Activated CD4-positive, alpha-beta T cell treated with anti-CD3 and anti-CD28 coated beads, Interleukin-2, amount 10 ng/mL, durations not matched to agents 7 days and 5 days (primary cell): ENCODE data around the gene PACS2. TPM values are rescaled to one million over a fixed set of nuclear protein-coding genes. Genes with fewer than 3 reads are reported as not detected.

Source experiments
- CTCF ChIA-PET: fragments of 350-600 bp; sonication (Branson Sonifier 250); formaldehyde crosslinking; loops from one replicate; lab custom pipeline; 2021; ENCODE audit warnings: antibody characterized with exemption; lab: Charles Lee
- POLR2A ChIA-PET: fragments of 350-600 bp; sonication (Branson Sonifier 250); formaldehyde crosslinking; loops from one replicate; lab custom pipeline; 2021; ENCODE audit warnings: antibody characterized with exemption; lab: Charles Lee
- DNase-seq: peaks from one replicate; pipeline ENCODE4 v3.0.0-alpha.2; 2020
- H3K27ac Mint-ChIP-seq: one replicate; pipeline ENCODE4 v1.8.0; 2021; ENCODE audit warnings: mild to moderate bottlenecking, moderate library complexity, mixed read lengths
- H3K27me3 Mint-ChIP-seq: one replicate; pipeline ENCODE4 v1.8.0; 2021; ENCODE audit warnings: mixed read lengths
- H3K36me3 Mint-ChIP-seq: one replicate; pipeline ENCODE4 v1.8.0; 2021; ENCODE audit warnings: low read depth, mixed read lengths
- H3K4me1 Mint-ChIP-seq: one replicate; pipeline ENCODE4 v1.8.0; 2021; ENCODE audit warnings: mixed read lengths
- H3K4me3 Mint-ChIP-seq: one replicate; pipeline ENCODE4 v1.8.0; 2021; ENCODE audit warnings: mild to moderate bottlenecking, moderate library complexity, mixed read lengths
- H3K9me3 Mint-ChIP-seq: one replicate; pipeline ENCODE4 v1.8.0; 2021; ENCODE audit warnings: mixed read lengths
- total RNA-seq, 2 experiments: library from RNA; stranded (reverse); gene quantifications; one replicate each; pipeline ENCODE4 v1.2.3, GENCODE V29; 2021

PACS2 gene
- total RNA-seq, 2 experiments from 2014 or later, result 43.3 to 46.8 TPM

DNA sequence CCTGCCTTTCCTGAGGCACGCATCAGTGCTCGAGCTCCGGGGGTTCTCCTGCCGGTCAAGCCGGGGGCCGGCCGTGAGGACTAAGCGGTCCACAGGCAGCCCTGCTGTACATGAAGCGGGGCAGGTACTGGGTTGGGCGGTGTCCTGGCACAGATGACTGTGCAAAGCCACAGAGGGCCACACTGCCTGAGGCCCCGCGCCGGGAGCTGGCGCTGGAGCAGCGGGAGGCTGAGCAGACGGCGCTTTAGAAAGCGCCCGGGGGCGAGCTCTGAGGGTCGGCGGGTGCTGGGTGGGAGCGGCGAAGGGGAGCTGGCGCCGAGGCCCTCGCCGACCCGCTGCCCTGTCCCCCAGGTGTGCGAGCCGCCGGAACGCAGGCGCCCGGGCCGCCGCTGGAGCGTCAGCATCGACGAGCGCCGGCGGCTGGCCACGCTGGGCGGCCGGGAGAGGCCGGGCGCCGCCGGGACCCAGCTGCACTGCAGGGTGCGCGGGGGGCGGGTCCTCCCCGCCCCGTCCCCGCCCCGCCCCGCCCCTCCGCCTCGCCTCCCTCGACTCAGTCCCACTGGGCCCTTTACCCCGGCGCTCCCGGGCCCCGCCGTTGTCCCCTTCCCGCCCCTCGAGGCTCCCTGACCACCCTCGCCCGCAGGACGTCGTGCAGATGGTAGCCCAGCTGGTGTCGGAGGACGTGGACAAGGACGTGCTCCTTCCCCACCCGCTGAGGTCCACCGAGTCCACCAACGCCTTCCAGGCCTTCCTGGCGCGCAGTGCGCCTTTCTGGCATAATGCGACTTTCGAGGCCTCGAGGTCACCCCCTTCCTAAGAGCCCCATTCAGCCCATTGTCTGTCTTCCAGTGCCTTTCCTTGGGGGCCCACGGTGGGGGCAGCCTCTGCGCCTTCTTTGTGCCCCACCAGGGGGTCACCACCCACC lies 96.7 kb downstream of the PACS2 start:
- Mint-ChIP-seq H3K4me1 (peaks cover 17% of the 10 kb centered on the region), H3K36me3 (no peaks in the 10 kb centered on the region), H3K27me3 (peaks cover 33% of the 10 kb centered on the region), H3K4me3 (no peak overlapping the region), H3K27ac (no peak overlapping the region), H3K9me3 (no peaks in the 10 kb centered on the region)
- no peak for DNase-seq
- ChIA-PET POLR2A (no interaction called here), CTCF (interaction anchor here (0.8 to 1.8 kb wide), 4 partner anchors 9 to 110 kb away, joined by 3 to 9 read pairs (median 6); no protein-coding TSS in a partner anchor)

DNA sequence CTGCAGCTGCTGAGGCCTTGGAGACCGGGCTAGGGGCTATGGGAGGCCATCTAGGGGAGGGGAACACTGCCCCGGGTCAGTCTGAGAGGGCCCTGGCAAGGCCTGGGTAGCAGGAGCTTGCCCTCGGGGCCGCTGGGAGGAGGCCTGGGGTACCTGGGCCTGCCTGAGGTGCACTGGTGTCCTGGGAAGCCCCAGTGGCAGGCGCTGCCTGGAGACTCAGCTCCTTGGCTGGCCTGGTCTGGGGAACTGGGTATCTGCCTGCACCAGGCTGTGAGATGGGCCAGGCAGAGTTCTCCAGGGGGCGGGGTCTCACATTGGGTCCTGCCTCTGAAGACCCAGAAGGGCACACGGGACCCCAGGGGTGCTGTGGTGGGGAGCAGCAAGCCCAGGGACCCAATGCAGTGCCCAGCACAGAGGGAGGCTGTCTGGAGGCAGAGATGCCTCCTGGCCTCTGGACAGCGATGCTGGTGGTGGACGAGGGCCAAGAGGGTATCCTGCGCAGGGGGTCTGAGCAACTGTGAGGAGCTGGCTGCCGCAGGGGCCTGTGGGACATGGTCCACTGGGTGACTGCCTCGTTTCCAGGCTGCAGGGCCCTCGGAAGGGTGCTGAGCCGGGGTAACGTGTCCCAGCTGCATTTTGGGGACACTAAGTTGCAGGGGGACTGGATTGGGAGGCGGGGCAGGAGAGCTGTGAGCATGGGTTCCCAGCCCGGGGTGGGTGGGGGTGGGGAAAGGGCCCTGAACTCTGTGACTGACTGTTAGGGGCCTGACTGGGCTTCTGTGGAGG lies 97.6 kb downstream of the PACS2 start:
- no peak for DNase-seq
- H3K9me3 Mint-ChIP-seq, result no peaks in the 10 kb centered on the region
- H3K4me1 Mint-ChIP-seq, result peaks cover 17% of the 10 kb centered on the region
- peaks cover 33% of the 10 kb centered on the region for H3K27me3 Mint-ChIP-seq
- POLR2A ChIA-PET, result no interaction called here
- CTCF ChIA-PET, result interaction anchor here (1.6 to 1.8 kb wide), 2 partner anchors 10 to 19 kb away, joined by 5 to 9 read pairs; no protein-coding TSS in a partner anchor
- no peaks in the 10 kb centered on the region for H3K36me3 Mint-ChIP-seq
- no peak overlapping the region for H3K4me3 Mint-ChIP-seq
- no peak overlapping the region for H3K27ac Mint-ChIP-seq

DNA sequence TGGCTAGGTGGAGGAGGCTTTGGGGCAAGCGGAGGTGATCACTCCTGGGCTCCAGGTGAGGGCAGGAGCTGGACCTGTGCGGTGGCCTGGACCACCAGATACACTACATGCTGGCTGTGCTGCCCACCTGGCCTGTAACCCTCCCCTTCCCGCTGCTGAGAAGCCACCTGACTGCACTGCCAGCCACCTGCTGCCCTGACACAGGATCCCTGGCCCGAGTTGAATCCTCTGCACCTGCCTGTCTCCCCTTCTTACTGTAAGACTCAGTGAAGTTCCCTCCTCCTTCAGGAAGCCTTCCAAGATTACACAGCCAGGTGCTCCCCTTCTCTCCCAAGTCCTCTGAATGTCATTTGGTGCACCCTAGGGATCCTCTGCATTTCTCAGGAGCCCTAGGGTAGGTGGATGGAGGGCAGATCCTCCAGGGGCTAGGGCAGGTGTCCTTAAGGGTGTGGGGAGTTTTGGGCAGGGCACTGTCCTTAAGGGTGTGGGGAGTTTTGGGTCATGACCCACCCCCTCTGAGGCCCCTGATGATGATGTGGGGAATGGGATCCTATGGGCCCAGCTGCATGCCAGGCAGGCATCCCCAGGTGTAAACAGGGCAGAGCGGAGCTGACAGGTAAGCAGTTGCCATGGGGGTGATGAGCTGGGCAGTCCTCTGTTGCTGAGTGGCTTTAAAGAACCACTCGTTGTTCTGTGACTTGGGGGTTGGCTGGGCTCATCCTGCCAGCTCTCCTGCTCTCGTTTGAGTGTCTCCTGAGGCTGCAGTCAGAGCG lies 98.4 kb downstream of the PACS2 start:
- no peak for DNase-seq
- no peaks in the 10 kb centered on the region for H3K9me3 Mint-ChIP-seq
- ChIA-PET POLR2A (interaction anchor here (0.6 kb wide), 1 partner anchor 9 kb away, joined by 4 read pairs; no protein-coding TSS in a partner anchor), CTCF (interaction anchor here (0.8 to 1.3 kb wide), 3 partner anchors 12 to 16 kb away, joined by 3 read pairs; no protein-coding TSS in a partner anchor)
- peaks cover 33% of the 10 kb centered on the region for H3K27me3 Mint-ChIP-seq
- H3K4me1 Mint-ChIP-seq, result peaks cover 17% of the 10 kb centered on the region
- no peaks in the 10 kb centered on the region for H3K36me3 Mint-ChIP-seq
- H3K4me3 Mint-ChIP-seq, result no peak overlapping the region
- no peak overlapping the region for H3K27ac Mint-ChIP-seq

DNA sequence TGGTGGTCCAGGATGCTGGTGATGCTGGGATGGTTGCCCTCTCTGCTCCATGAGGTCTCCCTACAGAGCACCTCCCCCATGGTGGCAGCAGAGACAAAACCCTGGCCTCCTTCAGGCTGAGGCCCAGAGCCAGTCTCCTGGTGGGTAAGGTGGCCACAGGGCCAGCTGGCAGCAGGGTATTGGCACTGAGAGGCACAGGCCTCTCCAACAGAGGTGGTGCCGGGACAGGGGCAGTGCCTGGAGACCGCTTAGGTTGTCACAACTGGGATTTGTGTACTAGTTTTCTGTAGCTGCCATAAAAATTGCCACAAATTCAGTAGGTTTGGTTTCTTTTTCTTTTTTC lies 99.0 kb downstream of the PACS2 start:
- Mint-ChIP-seq H3K9me3 (no peaks in the 10 kb centered on the region), H3K27me3 (peaks cover 33% of the 10 kb centered on the region), H3K36me3 (no peaks in the 10 kb centered on the region), H3K4me3 (no peak overlapping the region), H3K27ac (no peak overlapping the region), H3K4me1 (peaks cover 18% of the 10 kb centered on the region)
- DNase-seq, result no peak
- POLR2A ChIA-PET, result interaction anchor here (0.6 kb wide), 1 partner anchor 9 kb away, joined by 4 read pairs; no protein-coding TSS in a partner anchor
- CTCF ChIA-PET, result interaction anchor here (0.8 to 1.3 kb wide), 4 partner anchors 10 to 17 kb away, joined by 3 to 5 read pairs (median 3); no protein-coding TSS in a partner anchor

DNA sequence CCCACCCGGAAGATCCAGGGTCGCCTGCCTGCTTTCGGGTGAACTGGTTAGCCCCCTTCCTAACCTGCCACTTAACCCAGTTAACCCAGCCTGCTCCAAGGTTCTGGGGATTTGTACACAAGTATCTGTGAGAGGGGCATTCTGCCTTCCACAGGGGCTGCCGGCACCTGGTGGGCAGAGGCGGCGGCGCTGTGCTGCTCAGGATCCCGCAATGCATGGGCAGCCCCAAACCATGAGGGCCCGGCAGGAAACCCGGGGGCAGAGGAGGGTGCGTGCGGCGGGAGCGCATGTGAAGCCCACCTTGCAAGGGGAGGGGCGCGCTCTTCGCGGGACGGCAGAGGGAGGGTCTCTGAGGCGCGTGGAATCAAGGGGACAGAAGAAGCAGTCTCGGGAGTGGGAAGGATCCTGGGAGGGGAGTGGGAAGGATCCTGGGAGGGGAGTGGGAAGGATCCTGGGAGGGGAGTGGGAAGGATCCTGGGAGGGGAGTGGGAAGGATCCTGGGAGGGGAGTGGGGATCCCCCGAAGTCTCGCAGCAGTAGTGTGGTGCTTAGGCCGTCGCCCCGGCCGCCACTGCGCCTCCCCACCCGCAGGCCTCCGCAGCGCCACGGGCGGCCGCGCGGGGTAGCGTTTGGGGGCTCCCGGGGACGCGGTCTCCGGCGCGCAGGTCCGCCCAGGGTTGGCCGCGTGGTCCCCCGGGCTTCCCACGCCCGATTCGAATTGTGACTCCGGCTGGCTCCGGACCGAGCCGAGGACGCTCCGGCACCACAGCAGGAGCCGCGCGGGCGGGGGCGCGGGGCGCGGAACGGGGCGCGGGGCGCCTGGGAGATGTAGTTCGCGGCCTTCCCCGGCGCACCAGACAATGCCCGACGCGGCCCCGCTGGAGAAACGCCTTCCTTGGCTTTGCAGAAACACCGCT lies 100.2 kb downstream of the PACS2 start:
- Mint-ChIP-seq H3K9me3 (no peaks in the 10 kb centered on the region), H3K36me3 (no peaks in the 10 kb centered on the region), H3K27me3 (peaks cover 26% of the 10 kb centered on the region), H3K4me3 (peak overlapping the region; percentile 64), H3K27ac (no peak overlapping the region), H3K4me1 (peaks cover 24% of the 10 kb centered on the region)
- peak; percentile 64 for DNase-seq
- POLR2A ChIA-PET, result no interaction called here
- CTCF ChIA-PET, result interaction anchor here (0.7 to 1.3 kb wide), 4 partner anchors 10 to 430 kb away, joined by 3 to 6 read pairs (median 4); no protein-coding TSS in a partner anchor

DNA sequence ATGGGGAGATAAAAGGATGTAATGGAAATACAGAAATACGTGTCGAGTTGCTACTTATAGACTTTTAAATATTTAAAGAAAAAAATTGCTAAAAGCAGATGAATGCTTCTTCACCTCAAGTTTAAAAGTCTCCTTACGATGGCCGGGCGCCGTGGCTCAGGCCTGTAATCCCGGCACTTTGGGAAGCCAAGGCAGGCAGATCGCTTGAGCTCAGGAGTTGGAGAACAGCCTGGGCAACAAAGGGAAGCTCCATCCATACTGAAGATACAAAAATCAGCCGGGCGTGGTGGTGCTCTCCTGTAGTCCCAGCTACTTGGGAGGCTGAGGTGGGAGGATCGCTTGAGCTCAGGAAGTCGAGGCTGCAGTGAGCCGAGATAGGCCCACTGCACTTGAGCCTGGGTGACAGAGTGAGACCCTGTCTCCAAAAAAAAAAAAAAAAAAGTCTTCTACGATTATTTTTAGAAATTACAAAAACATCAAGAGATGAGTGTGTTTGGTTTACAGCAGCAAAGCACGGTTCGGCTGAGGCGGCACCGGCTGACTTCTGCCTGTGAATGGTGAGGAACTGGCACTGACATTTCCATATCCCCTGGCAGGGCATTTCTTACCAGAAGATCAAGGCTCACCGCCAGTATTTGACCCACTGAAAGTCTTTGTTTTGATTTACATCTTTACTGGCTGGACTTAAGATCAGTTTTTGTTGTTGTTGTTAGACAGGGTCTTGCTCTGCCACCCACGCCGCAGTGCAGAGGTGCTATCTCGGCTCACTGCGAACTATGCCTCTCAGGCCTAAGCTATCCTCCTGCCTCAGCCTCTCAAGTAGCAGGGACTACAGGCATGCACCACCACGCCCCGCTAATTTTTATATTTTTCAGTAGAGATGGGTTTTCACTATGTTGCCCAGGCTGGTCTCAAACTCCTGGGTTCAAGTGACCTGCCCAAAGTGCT lies 101.2 kb downstream of the PACS2 start:
- H3K4me1 Mint-ChIP-seq, result peaks cover 25% of the 10 kb centered on the region
- H3K9me3 Mint-ChIP-seq, result no peaks in the 10 kb centered on the region
- H3K27ac Mint-ChIP-seq, result no peak overlapping the region
- ChIA-PET CTCF (interaction anchor here (0.7 to 1.3 kb wide), 5 partner anchors 9 to 431 kb away, joined by 3 to 6 read pairs (median 3); no protein-coding TSS in a partner anchor), POLR2A (no interaction called here)
- H3K4me3 Mint-ChIP-seq, result peak overlapping the region; percentile 64
- H3K27me3 Mint-ChIP-seq, result peaks cover 18% of the 10 kb centered on the region
- DNase-seq, result no peak
- H3K36me3 Mint-ChIP-seq, result no peaks in the 10 kb centered on the region

DNA sequence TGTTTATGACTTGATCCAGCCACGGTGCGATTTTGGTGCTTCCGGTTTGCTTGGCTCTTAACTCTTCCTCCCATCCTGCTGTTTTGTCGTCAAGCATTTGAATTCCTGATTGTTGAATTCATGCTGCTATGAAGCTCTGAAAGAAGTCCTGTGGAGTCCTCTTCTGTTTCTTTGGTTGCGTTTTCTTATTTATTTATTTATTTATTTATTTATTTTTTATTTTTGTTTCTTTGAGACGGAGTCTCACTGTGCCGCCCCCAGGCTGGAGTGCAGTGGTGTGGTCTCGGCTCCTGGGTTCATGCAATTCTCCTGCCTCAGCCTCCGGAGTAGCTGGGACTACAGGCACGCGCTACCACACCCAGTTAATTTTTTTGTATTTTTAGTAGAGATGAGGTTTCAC lies 102.1 kb downstream of the PACS2 start:
- Mint-ChIP-seq H3K27ac (no peak overlapping the region), H3K9me3 (no peaks in the 10 kb centered on the region)
- POLR2A ChIA-PET, result interaction anchor here (0.7 kb wide), 1 partner anchor 13 kb away, joined by 3 read pairs; no protein-coding TSS in a partner anchor

DNA sequence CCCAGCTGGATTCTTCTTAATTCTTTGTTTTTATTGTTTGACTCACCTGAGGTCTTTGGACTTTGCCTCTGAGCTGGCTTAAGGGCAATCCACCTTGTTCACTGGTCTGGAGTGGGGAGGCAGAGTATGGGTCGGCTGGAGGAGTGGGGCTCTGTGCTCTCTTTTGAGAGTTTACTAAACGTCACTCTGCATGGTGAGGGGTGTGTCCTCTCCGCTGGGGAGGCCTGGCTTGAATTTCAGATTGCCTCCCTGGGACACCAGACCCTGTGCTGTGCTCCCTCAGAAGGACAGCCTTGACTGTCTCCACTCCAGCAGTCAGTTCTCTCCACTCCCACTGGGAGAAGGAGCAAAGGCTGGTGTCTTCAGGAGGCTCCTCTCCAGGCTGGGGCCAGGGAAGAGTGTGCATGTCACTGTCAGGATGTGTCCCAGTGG lies 103.2 kb downstream of the PACS2 start:
- DNase-seq, result no peak
- ChIA-PET CTCF (interaction anchor here (0.6 to 1.5 kb wide), 3 partner anchors 10 to 63 kb away, joined by 3 read pairs; no protein-coding TSS in a partner anchor), POLR2A (no interaction called here)
- Mint-ChIP-seq H3K4me3 (no peak overlapping the region), H3K9me3 (no peaks in the 10 kb centered on the region), H3K27me3 (peaks cover 9% of the 10 kb centered on the region), H3K36me3 (no peaks in the 10 kb centered on the region), H3K27ac (no peak overlapping the region), H3K4me1 (peaks cover 35% of the 10 kb centered on the region)

More for the DNA sequence above, 102.1 kb downstream of the PACS2 start:
- no peak overlapping the region for H3K4me3 Mint-ChIP-seq
- H3K36me3 Mint-ChIP-seq, result no peaks in the 10 kb centered on the region
- H3K27me3 Mint-ChIP-seq, result peaks cover 12% of the 10 kb centered on the region
- H3K4me1 Mint-ChIP-seq, result peaks cover 26% of the 10 kb centered on the region
- DNase-seq, result no peak
- CTCF ChIA-PET, result interaction anchor here (1.3 to 1.4 kb wide), 2 partner anchors 8 to 64 kb away, joined by 3 read pairs; no protein-coding TSS in a partner anchor

DNA sequence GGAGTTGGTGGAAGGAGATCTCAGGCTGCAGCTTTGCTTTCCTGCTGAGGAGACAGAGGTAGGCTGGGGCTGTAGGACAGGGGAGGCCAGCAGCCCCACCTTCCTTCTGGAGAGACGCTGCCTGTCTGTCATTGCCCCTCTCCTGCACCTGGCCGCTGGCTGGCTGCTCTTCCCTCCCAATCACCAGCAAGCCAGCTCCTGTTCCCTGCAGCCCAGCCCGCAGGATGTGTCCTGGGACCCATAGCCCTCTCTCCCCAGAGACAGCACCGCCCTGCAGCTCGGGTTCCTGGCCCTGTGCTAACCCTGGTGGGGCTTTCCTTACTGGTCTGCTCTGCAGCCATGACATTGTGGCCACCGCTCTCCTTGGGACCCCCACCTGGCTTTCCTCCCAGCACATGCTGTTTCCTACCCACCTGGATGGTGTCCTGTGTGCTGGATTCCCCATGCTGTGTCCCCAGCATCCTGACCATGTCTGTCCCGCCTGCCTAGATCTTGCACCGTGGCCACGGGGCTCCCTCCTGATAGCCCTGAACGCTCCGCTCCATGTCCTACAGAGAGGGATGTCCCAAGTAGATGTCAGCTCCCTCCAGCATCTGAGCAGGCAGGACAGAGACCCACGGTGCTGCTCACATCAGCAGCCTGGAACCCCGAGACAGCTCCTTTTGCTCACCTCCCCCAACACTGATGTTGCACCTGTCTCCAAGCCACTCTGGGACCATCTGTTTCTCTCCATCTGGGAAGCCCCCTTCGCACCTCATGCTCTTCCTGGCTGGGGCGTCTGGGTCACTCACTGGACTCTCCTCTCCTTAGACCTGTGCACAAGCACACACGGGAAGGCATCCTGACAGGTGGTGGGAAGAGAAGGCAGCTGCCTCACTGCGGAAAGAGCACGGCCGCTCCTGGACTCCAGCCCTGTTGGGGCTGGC lies 104.0 kb downstream of the PACS2 start:
- CTCF ChIA-PET, result interaction anchor here (0.9 to 1.6 kb wide), 3 partner anchors 9 to 71 kb away, joined by 3 to 4 read pairs (median 3); partner anchors contain the start of gene TEX22
- POLR2A ChIA-PET, result no interaction called here
- H3K27ac Mint-ChIP-seq, result peak overlapping the region; percentile 83

More for the DNA sequence above, 104.0 kb downstream of the PACS2 start:
- Mint-ChIP-seq H3K36me3 (no peaks in the 10 kb centered on the region), H3K9me3 (no peaks in the 10 kb centered on the region), H3K27me3 (peaks cover under 1% of the 10 kb centered on the region), H3K4me1 (peaks cover 34% of the 10 kb centered on the region), H3K4me3 (peak overlapping the region; percentile 70)
- DNase-seq, result no peak
